Erythroblast (primary cell): ENCODE results near the gene MS4A14.
"Not testable (repeated sequence)": the region's sequence is repeated elsewhere in the genome, so short reads cannot be mapped to it uniquely, and the experiment has no call there.

Experiments used
- DNase-seq, 2 experiments: peaks; one replicate each; lab custom pipeline; 2025; lab: John Stamatoyannopoulos, UW
- GATA1 ChIP-seq: IDR thresholded peaks from 2 replicates; pipeline ENCODE4 v1.6.1; 2011; ENCODE audit warnings: low read depth, mild to moderate bottlenecking, control low read depth, low read length, moderate library complexity
- POLR2A ChIP-seq: IDR thresholded peaks from 2 replicates; pipeline ENCODE4 v1.6.1; 2011; ENCODE audit warnings: mild to moderate bottlenecking, low read length

Gene MS4A14

GRCh38 chr11:60396382-60396781, at the start of gene MS4A14:
TSS of gene MS4A14 (plus strand) at chr11:60396459. CDS start at chr11:60396579, 120 bp downstream.
- TF ChIP-seq GATA1 (no peak), POLR2A (no peak)
- DNase-seq: no peak

DNA sequence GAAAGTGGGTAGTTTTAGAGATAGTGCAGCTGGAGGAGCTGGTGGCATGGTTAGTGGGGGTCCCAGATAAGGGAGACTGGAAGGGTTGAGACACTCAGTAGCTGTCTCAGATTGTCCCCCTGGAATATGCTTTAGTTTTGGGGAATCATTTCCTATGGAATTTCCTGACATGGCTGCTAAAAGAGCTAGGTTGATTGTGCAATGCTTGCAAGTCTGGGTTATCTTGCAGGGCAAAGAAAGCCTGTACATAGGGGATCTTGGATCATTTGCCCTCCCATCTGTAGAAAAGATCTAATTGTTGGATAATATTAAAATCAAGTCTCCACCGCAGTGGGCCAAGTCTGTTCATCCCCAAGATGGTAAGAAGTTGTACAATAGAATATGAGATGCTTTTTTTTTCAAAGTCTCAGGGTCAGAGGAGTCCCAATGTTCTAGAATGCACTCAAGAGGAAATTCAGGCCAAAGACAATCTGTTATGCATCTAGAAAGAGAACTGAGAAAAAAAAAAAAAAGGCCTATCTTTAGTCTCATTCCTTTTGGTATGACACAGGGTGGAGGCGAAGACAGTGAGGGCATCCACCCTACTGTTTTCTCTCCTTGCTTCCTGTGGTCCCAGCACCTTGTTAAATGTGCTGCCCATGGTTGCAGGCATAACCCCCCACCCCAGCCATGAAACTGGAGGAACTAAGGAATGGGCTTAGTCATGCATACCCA, 49.0 kb upstream of the MS4A14 start:
- no peak for DNase-seq
- TF ChIP-seq POLR2A (no peak), GATA1 (no peak)

DNA sequence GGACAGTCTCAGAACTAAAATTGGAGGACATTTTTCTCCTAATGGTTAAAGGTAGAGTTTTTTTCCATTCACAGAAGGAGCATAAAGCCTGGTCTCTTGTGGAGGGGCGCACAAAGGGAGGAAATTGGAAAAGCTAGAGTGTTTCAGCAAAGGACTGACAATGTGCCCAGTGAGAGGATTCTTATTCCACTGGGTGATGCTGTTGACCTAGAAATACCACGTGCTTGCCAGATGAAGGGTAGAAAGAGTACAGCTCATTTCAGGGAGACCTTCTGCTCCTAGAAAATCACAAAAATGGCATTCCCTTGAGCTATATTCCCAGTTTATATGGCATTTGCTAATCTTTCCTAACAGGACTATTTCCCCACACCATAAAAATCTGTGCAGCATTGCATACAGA, 48.1 kb upstream of the MS4A14 start:
- no peak for DNase-seq
- TF ChIP-seq GATA1 (no peak), POLR2A (no peak)

DNA sequence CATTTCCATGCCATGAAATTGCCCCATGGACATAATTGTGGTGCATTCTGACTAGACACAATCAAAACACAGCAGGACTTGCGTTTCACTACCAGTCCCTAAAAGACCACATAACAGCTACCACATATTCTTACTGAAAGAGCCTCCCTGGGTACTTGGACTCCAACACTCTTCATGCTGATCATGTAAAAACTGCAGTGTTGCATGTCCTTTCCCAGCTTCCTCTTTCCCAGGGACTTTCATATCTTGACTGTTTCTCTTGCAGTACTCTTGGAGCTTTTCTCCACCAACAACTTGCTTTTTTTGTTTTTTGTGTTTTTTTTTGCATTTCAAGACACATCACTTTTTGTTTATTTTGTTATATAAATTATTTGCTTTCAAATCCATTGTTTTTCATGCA, 46.3 kb upstream of the MS4A14 start:
- no peak for TF ChIP-seq GATA1
- TF ChIP-seq POLR2A: no peak
- DNase-seq: no peak

DNA sequence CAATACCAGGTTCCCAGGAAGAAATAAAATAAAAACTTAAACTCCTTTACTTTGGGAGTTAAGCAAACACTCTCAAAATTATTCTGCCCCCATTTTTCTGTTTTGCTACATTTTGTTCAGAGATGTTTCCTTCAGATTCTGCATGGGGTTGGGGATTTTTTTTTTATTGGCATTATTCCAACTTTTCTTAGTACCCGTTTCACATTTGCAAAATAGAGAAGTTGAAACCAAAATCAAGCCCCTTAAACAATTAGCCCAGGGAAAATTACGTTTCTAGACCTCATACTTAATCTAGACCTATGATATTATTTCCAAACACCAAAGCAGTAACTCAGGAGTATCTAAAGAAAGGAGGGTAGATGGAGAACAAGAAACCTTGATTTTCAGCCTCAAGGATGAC, 38.5 kb upstream of the MS4A14 start:
- no peak for TF ChIP-seq GATA1
- no peak for TF ChIP-seq POLR2A
- DNase-seq: no peak

GRCh38 chr11:60360621-60361020, 35.6 kb upstream of the MS4A14 start:
- TF ChIP-seq GATA1 (no peak), POLR2A (no peak)
- DNase-seq: no peak

- DNase-seq: no peak
- TF ChIP-seq POLR2A (no peak), GATA1 (no peak)
These were observed 34.0 kb upstream of the MS4A14 start for GRCh38 chr11:60362241-60362640.

GRCh38 chr11:60363542-60364470, 32.5 kb upstream of the MS4A14 start:
- no peak for TF ChIP-seq GATA1
- no peak for TF ChIP-seq POLR2A
- peak; percentile 42 to 68 for DNase-seq

DNA sequence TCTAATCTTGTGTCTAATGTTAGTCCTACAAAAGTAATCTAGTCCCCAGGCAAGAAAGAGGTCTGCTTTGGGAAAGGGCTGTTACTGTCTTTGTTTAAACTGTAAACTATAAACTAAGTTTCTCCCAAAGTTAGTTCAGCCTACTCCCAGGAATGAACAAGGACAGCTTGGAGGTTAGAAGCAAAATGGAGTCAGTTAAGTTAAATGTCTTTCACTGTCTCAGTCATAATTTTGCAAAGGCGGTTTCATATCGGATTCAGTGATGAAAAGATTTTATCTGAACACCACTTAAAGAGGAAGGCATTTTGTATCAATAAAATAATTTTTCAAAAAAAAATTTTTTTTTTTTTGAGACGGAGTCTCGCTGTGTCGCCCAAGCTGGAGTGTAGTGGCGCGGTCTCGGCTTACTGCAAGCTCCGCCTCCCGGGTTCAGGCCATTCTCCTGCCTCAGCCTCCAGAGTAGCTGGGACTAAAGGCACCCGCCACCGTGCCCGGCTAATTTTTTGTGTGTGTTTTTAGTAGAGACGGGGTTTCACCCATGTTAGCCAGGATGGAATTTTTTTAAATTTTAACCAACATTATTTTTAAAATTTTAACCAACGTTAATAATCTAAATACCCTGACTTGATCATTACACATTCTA, 29.9 kb upstream of the MS4A14 start:
- not testable (repeated sequence) for DNase-seq

- no peak for DNase-seq
- TF ChIP-seq POLR2A (no peak), GATA1 (no peak)
These were observed 29.2 kb upstream of the MS4A14 start for GRCh38 chr11:60367009-60367408.

GRCh38 chr11:60367896-60368295, 28.4 kb upstream of the MS4A14 start:
- no peak for TF ChIP-seq GATA1
- TF ChIP-seq POLR2A: no peak
- DNase-seq: no peak

DNA sequence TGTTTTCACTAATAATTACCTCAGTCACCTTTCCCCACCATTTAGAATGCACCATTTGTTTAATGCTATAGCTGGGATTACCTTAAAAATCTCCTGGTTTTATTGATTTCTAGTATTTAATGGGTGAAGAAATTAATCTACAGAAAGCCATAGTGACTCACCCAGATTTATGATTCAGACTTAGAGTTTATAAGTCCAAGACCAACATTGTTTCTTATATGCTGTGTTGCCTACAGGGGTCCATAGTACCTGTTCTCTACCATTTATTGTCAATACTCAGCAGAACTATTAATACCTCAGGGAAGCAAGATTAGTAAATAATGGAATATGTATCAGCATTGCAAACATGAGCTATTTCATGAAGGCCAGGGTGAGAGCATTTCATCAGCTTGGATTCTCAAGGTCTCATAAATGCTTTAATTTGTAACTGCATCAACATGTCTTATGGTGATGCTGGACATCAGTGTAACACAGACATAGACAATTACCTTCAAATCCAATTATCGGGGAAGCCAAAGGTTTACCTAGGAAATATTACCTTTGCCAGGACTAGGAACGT, 25.9 kb upstream of the MS4A14 start:
- DNase-seq: no peak
- TF ChIP-seq POLR2A (no peak), GATA1 (no peak)

DNA sequence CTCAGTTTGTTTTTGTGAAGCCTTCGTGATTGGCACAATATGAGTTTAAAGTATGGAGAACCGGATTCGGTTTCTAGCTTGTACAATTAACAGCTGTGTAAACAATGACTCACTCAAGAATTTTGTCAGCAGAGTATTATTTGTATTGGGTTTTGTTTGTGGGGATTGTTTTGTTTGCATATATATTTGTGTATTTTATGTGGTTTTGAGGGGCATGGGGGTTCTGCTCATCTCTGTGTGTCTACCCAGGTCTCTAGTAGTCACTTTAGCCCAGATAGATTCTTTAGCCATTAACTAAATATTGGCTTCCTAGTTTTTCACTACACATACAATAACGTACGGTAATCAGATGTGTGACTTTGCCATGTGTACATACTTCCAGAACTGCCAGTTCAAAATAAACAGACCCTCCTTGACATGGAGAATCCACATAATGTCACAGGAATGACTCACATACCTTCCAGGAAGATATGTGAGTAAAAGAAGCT, 25.4 kb upstream of the MS4A14 start:
- no peak for DNase-seq
- TF ChIP-seq POLR2A (no peak), GATA1 (no peak)

DNA sequence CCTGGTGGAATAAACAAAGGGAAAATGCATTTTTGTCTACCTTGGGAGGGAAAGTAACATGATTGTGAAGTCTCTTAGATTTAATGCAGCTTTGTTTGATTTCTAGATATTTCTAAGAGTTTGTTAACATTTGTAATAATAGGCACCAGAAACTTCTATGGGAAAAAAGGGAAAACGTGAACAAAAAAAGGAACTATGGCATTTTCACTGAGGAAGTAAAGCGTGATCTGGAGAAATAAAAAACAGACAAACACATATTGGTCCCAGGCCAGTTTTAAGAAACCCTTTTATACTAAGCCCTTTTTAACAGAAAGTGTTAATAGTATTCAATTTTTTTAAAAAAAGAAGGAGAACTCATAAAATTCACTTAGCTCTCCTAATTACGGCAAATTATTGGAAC, 24.9 kb upstream of the MS4A14 start:
- TF ChIP-seq POLR2A (no peak), GATA1 (no peak)
- no peak for DNase-seq
